ENCODE results near the gene RBMS2.

Gene RBMS2

DNA sequence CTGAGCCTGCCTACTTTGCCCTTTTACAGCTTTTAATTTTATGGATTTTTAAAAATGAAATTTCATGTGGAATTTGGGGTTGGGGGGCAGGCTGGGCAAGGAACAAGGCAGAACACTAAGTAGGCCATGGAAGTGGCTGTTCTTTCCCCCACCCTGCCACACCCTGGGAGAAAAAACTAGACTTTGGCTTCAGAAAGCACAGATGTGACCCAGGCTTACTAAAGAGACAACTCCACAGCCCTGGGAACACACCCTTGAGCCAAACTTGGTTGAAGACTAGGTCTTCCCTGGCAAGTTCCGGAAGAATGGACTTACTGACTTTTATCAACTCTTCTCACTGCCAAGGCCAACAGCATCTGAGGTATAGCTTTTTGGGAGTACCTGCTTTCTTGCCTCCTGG is 68.2 kb downstream of the RBMS2 start:
- no peak for DNase-seq

DNA sequence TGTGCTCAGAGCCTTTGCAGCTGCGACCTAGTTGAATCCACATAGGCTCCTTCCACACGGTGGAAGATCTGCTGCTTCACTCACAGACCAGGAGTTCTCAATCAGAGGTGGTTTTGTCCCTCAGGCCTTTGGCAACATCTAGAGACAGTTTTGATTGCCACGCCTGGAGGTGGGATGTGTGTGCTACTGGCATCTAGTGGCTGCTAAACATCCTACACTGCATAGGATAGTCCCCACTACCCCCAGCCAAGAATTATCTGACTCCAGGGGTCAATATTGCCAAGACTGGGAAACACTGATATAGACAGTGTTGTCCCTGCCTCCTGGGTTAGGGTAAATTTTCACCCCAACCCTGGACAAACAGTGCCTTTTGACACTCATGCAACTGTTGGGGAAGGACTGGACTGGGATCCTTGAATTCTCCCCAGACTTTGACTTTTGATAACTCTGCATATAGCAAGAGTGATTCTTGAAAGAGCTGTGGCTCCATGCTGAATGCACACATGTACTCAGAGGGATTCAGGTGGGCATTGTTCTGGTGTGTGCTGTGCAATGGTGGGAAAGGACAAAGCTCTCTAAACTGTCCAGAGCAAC is 68.7 kb downstream of the RBMS2 start:
- DNase-seq = peak; percentile 8

DNA sequence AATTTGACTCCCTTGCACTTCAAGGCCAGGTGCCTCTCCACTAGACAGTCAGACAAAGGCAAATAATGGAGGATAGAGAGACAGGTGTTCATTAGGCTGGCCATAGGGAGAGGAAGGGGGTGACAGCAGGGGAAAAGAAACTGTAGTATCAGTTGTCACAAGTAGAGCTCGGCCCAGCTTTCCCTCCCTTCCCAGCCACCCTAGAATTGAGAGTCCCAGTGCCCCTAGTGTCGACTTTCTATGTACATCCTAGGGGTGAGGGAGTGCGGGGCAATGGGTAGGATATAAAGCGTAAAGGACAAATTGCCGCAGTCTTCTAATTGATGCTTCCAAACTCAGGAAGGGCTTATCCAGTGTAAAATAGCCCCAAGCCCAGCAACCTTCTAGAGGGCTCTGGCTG is 69.5 kb downstream of the RBMS2 start:
- DNase-seq = no peak

DNA sequence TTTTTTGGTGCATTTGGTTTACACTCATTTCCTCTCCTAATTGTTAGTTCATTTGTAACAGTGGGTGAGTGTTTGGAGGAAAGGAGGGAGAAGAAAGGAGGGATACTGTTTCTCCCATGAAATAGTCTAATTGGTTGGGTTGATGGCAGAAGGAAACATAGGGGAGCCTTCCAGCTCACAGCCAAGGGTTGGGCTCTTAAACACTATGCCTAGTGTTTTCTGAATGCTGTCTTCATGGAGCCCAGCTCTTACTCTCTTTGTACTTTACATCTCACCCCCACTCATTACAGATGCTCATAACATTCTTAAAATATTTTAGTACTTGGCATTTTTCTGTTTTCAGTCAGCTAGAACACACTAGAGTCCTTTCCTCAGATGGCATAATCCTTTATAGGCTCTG is 70.3 kb downstream of the RBMS2 start:
- no peak for DNase-seq

DNA sequence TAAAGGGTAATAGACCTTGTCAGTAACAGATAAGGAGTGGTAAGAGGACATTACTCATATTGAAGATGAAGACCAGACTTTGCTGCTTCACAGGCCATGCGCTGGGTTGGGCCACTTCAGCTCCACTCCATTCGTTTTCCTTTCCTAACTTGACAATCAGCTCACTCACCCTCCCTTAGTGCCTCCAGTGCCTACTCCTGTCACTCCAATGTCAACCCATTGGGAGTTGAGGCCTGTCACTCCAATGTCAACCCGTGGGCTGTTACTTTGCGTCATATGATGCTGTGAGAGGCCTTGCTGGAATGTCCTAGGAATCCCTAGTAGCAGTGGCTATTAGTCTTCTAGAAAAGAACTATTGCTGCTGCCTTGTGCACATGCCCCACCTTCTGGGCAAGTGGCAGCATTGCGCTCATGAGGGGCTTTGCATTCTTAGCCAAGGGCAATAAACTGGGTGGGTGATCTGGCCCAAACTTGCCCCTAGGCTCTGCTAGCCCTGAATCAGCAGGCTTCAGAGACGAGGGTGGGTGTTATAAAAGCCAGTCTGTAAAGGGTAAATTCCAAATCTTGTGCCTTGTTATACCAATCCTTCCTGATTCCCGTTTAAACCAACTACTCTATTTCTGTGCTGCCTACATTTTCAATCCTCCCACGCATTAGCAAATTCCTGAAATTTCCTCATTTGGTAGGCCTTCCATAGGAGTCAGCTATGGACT is 72.4 kb downstream of the RBMS2 start:
- peak; percentile 15 for DNase-seq

DNA sequence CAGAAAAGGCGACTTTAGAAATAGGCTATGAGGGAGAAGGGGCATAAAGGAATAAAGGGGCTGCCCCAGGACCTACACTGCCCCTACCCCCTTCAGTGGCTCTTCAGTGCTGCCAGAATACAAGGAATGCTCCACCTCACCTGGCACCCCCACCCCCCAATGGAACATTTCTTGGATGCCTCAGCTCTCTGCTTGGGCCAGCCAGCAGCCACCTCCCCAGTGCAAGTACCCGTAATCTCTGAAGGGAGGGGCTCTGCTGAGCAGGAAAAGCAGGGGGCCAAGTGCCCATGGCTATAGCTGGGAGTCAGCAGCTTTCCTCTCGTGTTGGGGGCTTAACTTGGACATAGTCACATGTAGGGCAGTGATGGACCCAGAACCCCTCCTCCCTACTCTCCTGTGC is 75.2 kb downstream of the RBMS2 start:
- no peak for DNase-seq

DNA sequence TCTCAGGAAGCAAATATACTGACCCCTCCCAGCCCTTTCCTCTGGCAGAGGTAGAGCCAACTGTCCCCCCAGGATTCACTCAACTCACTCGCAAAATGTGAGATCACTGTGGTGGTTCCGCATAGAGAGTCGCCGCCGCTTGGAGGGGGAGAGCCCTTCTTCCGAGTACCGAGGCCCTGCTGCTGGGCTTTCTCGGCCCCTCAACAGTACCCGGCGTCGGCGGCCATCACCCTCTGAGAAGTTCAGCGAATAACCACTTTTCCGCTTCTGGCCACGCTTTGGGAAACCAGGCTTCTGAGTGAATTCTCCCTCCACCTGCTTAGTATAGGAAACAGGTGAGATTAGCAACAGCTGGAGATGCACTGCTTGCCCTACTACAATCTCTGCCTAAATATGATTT is 77.4 kb downstream of the RBMS2 start:
- no peak for DNase-seq

DNA sequence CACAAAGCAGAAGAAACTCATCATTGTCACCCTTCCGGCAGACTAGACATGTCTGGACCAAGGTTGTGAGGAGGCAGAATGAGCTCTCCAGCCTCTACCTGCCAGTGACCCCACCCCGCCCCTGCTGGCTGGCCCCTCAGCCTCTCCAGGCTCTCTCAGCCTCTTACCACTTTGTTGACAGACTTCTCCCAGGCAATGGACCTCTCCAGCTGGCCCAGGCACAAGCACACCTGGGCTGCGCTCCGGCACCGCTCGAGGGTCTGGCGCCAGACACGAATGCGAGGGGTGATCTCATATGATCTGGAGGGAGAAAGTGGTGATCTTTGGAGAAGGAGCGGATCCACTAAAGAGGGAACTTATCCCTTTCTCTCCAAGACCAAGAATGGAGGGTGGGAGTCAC is 78.2 kb downstream of the RBMS2 start:
- DNase-seq = no peak

DNA sequence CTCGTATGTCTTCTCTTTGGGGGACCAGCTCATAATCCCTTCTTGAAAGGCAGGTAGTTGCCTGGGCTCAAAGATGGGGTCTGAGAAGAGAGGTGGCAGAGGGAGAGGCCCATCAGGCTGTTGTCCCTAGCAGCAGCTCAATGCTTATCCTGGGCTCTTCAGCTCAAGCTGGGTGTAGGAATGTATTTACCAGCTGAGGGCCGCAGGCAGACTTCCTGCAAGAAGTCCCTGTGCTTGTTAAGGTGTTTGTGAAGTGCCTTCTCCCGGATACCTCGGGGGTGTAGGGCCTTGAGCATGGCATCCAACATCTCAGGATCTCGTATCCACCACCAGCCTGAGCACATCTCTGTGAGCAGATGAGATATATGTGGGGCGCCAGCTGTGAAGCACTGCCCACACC is 79.1 kb downstream of the RBMS2 start:
- no peak for DNase-seq

DNA sequence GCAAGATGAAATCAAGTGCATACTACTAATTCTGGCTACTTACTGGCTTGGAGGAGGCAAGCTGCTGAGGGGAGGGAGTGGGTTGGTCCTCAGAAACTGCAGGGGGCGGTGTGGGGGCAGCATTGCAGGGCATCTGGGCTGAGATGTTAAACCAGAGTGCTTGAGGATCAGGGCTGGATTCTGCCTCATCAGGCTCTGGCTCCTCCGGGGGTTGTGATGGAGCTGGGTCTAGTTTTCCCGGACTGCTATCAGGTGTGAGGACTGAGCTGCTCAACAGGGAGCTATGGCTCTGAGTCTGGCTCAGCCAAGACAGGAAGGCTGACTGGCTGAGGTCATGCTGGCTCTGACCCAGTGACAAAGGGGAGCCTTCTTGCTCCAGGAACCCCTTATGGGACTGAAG is 79.9 kb downstream of the RBMS2 start:
- DNase-seq = no peak

DNA sequence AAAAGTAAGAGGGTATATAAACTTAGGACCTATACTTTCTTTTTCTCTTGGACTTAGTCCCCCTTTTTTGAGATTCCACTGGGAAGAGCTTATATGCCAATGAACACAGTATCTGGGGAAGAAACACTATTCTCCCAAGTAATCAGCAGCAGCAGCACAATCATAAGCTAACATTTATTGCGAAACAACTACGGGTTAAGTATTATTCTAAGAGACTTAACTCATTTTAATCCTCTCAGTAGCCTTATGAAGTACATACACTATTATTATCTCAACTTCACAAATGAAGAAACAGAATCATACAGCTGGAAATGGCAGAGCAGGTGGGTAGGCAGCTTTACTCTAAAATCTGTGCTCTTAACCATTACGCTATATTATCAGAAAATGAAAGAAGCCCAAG is 80.6 kb downstream of the RBMS2 start:
- no peak for DNase-seq

DNA sequence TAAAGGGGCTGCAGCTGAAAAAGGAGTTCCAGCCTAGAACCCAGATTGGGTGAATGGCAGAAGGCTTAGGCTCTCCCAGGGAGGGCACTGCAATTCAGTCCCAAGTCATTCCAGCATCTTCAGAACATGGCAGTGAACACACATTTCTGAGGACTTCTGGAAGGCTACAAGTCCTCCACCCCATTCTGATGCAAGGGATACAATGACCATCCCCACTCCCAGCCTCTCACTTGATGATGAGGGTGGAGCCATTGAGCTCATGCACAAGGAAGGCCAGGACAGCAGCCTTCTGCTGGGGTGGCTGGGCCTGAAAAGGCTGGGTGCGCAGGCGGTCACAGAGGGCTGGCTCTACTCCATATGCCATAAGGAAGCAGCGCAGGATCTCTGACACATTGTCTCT is 82.7 kb downstream of the RBMS2 start:
- DNase-seq = no peak

DNA sequence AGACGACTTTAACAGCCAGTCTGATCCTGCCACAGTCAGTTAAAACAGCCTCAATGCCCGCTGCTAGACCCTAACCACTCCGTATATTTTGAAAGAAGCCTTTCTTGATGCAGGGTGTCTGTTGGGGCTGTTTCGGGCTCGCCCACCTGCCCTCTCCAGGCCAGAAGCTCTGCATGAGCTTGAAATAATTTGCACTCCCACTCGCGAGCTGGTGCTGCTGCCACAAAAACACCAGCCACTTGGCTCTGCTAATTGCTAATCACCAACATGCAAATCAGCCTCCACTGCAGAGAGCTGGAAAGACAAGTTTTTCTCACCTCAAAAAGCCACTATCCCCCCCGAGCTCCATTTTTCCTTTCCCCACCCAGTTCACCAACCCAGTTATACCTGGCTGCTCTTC is 93.0 kb downstream of the RBMS2 start:
- no peak for DNase-seq

DNA sequence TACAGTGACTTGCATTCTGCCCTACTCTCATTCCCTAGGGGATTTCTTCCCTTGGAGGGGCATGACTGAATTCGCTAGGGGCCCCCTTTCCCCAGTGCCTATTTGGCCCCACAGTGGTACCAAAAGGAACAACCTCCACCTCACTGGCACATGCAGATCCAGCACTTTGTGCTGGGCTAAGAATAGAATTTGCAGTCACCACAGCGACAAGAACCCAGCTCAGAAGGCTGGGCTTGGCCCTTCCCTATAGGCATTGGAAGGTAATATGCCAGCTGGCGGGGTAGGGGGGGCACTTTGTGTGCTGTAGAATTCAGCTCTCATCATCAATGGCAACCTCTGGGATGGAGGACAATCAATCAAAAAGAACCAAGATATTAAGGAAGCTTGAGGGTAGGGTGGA is 94.6 kb downstream of the RBMS2 start:
- no peak for DNase-seq

DNA sequence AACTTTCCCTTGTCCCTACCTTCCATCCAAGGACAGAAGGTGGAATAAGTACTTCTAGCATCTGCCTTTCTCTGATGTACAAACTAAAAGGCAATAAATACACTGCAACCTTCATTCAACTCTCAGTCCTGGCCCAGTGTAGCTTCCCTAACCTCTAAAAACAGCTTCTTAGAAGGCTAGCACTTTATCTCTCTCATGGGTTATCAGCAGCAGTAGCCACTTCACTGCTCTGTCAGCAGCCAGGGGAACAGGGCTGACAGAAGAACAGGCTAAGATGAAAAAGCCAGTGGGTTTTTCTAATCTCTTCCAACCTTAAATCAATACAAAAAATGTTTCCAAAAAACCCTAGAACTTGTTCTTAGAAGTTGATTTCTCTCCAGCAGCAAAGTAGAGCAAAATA is 95.3 kb downstream of the RBMS2 start:
- DNase-seq = no peak

DNA sequence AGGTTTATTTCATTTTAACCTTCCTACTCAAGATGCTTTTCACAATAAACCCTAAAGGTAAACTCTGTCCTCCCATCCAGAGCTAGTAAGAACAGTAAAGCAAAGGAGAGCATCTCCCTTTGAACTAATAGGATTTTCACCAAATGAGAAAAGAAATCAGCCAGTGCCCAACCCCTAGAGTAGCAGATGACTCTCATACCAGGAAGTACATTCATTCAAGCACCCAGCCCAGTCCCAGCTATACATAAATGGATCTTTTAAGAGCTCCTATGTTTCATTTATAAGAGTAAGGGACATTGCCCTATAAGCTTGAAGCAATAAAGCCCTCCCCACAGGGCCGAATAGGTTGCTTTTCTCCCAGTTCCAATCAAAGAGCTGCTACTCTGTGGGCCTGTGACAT is 100.9 kb downstream of the RBMS2 start:
- no peak for DNase-seq

DNA sequence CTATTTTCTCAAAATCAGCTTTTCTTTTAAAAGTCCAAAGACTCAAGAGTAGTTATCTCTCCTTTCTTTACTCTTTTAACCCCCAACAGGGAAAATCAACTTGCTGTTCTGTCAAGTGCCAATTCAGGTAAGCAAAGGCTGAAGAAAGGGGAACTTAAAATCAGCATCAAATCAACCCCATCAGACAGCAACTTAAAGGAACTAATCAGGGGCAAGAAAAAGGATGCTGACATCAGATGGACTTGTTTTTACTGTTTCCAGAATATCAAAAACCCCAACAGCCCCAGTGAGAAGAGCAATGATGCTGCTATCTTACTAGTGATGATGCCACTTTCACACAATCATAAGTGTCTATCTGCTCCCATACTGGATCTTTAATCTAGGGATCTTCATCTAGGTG is 105.1 kb downstream of the RBMS2 start:
- DNase-seq = no peak

DNA sequence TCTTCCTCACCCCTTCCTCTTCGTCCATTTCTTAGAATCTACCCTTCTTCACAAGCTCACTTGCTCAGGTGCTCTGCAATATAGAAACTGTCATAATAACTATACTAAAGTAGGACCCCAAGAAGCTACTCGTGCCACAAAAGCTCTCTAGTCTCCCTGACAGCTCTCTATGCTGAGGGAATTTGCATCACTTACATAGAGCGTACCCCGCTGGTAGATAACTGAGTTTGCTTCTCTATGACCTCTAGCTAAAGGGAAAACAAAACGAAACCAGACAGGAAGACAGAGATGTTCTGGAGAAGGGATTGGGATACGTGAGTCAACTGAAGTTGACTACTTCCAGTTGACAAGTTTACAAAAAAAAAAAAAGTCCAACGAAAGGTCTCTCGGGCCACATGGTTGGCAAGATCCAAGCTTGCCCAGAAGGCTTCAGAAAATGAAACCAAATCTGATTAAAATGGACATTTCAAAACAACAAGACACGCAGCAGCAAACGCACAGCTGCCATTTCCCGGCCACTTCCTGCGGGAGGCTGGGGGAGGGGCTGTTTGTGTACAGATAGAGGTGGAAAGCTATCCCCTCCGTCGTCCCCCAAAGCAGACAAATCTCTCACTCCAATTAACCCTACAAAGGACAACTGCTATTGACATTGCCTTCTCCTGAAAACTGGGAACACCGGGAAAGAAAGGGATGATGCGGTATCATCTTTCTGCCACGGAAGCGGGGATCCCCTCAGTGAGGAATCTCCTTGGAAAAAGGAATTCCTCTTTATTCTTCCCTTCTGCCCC is 107.2 kb downstream of the RBMS2 start:
- DNase-seq = no peak

DNA sequence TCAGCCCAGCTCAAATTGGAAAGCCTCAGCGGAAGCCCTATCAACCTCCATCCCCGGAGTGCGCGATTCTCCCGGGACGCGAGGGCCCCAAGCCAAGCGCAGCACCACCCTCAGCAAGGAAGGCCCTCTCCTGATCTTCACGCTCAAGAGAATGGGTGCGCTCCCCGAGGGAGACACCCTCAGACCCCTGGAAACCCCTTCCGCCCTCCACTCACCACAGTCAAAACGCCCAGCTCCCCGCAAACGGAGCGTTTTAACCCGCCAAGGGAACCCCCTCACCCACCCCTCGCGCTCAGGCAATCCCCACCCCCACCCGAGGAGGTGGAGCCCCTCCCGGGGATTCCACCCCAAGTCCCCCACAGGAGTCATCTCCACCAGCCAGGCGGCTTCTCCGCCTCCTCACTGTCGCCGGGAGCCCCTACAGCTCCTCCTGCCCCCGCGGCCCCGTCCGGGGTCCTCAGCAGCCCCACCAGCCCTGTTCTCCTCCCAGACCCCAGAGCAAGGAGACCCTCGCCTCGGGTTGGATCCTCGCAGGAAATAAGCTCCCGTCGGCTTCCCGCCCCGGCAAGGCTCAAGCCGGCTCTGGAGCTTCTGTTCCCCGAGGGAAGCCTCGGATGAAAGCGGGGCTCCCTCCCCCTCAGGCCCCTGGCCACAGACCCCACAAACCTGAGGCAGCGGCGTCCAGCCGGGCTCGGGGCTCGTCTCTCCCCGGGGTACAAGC is 108.0 kb downstream of the RBMS2 start:
- no peak for DNase-seq

DNA sequence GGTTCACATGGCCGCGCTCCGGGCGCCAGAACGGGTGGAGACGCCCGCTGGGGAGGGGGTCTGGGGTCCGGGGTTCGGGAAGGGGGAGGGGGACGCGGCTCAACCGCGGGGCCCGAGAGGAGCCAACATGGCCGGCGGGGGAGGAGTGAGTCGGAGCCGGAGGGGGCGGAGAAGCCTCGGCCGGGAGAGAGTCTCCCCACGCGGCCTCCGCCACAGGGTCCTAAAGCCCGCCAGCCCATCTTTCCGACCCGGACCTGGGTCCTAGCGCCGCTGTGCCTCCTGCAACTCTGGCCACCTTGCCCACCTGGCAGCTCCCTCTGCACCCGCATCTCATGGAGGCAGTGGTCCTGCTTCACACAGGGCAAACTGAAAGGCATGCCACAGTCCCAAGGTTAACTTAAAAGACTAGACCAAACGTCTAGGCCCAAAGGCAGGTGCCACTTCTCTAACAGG is 108.6 kb downstream of the RBMS2 start, which contains the start of gene BAZ2A:
Gene BAZ2A (minus strand): TSS at position 147 of the 453 bp plus-strand sequence. CDS start 12,796 bp downstream, outside the sequence.
- peak; percentile 54 for DNase-seq

DNA sequence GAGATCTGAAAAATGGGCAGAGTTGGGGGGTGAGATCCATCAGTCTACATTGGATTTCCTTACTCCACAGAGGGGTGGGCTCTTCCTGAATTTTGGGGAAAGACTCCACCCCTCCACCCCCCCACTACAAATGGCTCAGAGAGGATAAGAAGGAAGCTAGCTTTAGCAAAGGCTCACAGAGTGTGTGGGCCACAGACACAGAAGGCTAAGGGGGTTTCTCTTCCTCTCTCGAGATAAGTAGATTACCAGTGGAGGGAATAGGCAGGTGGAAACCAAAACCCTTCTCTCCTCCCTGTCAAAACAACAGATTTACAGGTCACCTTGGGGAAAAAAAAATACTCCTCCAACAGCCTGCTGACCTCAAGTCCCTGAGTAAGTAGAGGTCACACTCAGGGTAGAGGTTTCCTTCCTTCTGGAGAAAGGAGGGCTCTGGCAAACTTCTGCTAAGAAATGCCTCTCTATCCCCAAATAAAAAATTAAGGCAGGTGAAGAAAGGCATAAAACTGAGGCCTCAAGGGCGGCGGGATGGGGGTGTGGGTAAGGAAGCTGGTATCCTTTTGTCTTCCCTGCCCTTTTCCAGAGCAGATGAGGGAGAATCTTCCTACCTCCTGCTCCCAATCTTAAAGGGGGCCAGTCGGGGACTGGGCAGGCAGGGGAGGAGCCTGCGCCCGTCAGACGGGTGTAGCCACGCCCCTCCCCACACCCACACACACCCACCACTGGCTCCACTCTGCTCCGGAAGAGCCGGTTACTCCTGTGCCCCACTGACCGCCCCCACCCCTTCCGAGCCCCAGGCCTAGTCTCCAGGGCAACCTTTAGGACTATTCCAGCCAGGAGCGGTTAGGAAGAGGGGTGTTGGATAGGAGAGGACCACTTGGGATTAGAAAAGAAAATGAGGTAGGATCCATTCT is 110.4 kb downstream of the RBMS2 start:
- DNase-seq = no peak
